Measurements from ENCODE around the gene JAK2.
A peak's percentile ranks its signal among the peaks of the same experiment; 100 is the strongest.
"Not testable (repeated sequence)": the region's sequence is repeated elsewhere in the genome, so short reads cannot be mapped to it uniquely, and the experiment has no call there.

Gene JAK2

GRCh38 chr9:5041390-5042115, 56.5 kb downstream of the JAK2 start:
- Mint-ChIP-seq H3K4me3 (no peak overlapping the region), H3K27me3 (ENCODE audit: low read depth) (no peaks in the 10 kb centered on the region), H3K9me3 (peaks cover 10% of the 10 kb centered on the region), H3K4me1 (ENCODE audit: low read depth) (peaks cover 7% of the 10 kb centered on the region), H3K27ac (no peak overlapping the region), H3K36me3 (ENCODE audit: low read depth) (peaks cover 83% of the 10 kb centered on the region)
- DNase-seq (ENCODE audit: low spot score): no peak

GRCh38 chr9:5042661-5043178, 57.6 kb downstream of the JAK2 start:
- Mint-ChIP-seq H3K36me3 (ENCODE audit: low read depth) (peaks cover 85% of the 10 kb centered on the region), H3K27me3 (ENCODE audit: low read depth) (no peaks in the 10 kb centered on the region), H3K27ac (no peak overlapping the region), H3K4me3 (no peak overlapping the region), H3K4me1 (ENCODE audit: low read depth) (peaks cover 13% of the 10 kb centered on the region), H3K9me3 (peaks cover 10% of the 10 kb centered on the region)
- no peak for DNase-seq (ENCODE audit: low spot score)

DNA sequence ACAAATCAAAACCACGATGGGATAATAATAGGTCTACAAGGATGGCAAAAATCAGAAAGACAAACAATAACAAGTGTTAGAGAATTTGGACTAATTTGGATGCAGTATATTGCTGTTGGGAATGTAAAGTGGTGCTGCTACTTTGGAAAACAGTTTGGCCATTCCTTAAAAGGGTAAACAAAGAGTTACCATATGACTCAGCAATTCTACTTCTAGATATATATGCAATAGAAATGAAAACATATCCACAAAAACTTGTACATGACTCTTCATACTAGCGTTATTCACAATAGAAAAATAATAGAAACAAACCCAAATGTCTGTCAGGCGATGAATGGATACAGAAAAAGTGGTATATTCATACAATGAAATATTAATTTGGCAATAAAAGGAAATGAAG, 58.3 kb downstream of the JAK2 start:
- Mint-ChIP-seq H3K27me3 (ENCODE audit: low read depth) (no peaks in the 10 kb centered on the region), H3K4me3 (no peak overlapping the region), H3K9me3 (peaks cover 10% of the 10 kb centered on the region), H3K27ac (peak overlapping the region; percentile 57), H3K4me1 (ENCODE audit: low read depth) (peaks cover 13% of the 10 kb centered on the region), H3K36me3 (ENCODE audit: low read depth) (peaks cover 83% of the 10 kb centered on the region)
- DNase-seq (ENCODE audit: low spot score): no peak

GRCh38 chr9:5044160-5044559, 59.1 kb downstream of the JAK2 start:
- Mint-ChIP-seq H3K27me3 (ENCODE audit: low read depth) (no peaks in the 10 kb centered on the region), H3K4me1 (ENCODE audit: low read depth) (peaks cover 17% of the 10 kb centered on the region), H3K36me3 (ENCODE audit: low read depth) (peaks cover 83% of the 10 kb centered on the region), H3K4me3 (no peak overlapping the region), H3K9me3 (peaks cover 10% of the 10 kb centered on the region), H3K27ac (no peak overlapping the region)
- no peak for DNase-seq (ENCODE audit: low spot score)

DNA sequence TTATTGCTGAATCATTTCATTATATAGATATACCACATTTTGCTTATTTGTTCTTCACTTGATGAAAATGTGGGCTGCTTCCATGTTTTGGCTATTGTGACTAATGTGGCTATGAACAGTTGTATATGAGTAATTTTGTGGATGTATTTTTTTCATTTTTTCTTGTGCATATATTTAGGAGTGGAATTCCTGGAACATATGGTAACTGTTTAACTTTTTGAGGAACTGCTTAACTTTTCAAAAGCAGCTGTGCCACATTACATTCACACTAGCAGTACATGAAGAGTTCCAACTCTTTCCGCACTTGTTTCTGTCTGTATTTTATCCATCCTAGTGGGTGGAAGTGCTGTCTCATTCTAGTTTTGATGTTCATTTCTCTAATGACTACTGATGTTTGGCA, 67.8 kb downstream of the JAK2 start:
- no peak for DNase-seq (ENCODE audit: low spot score)
- no peaks in the 10 kb centered on the region for H3K27me3 Mint-ChIP-seq (ENCODE audit: low read depth)
- H3K9me3 Mint-ChIP-seq: no peaks in the 10 kb centered on the region
- H3K36me3 Mint-ChIP-seq (ENCODE audit: low read depth): peaks cover 67% of the 10 kb centered on the region
- H3K4me3 Mint-ChIP-seq: no peak overlapping the region
- H3K27ac Mint-ChIP-seq: no peak overlapping the region
- H3K4me1 Mint-ChIP-seq (ENCODE audit: low read depth): peaks cover 10% of the 10 kb centered on the region

- Mint-ChIP-seq H3K36me3 (ENCODE audit: low read depth) (peaks cover 59% of the 10 kb centered on the region), H3K27ac (no peak overlapping the region), H3K4me1 (ENCODE audit: low read depth) (peaks cover 17% of the 10 kb centered on the region), H3K4me3 (no peak overlapping the region), H3K9me3 (no peaks in the 10 kb centered on the region), H3K27me3 (ENCODE audit: low read depth) (no peaks in the 10 kb centered on the region)
- no peak for DNase-seq (ENCODE audit: low spot score)
Observed at GRCh38 chr9:5062631-5063030, 77.6 kb downstream of the JAK2 start.

GRCh38 chr9:5072871-5073270, 87.8 kb downstream of the JAK2 start:
- DNase-seq (ENCODE audit: low spot score): no peak
- Mint-ChIP-seq H3K9me3 (no peaks in the 10 kb centered on the region), H3K27ac (no peak overlapping the region), H3K4me1 (ENCODE audit: low read depth) (peaks cover 17% of the 10 kb centered on the region), H3K27me3 (ENCODE audit: low read depth) (no peaks in the 10 kb centered on the region), H3K36me3 (ENCODE audit: low read depth) (peaks cover 62% of the 10 kb centered on the region), H3K4me3 (no peak overlapping the region)

- DNase-seq (ENCODE audit: low spot score): no peak
- Mint-ChIP-seq H3K27me3 (ENCODE audit: low read depth) (no peaks in the 10 kb centered on the region), H3K36me3 (ENCODE audit: low read depth) (peaks cover 58% of the 10 kb centered on the region), H3K4me3 (no peak overlapping the region), H3K27ac (no peak overlapping the region), H3K9me3 (no peaks in the 10 kb centered on the region), H3K4me1 (ENCODE audit: low read depth) (peaks cover 17% of the 10 kb centered on the region)
Observed at GRCh38 chr9:5073701-5074100, 88.6 kb downstream of the JAK2 start.

DNA sequence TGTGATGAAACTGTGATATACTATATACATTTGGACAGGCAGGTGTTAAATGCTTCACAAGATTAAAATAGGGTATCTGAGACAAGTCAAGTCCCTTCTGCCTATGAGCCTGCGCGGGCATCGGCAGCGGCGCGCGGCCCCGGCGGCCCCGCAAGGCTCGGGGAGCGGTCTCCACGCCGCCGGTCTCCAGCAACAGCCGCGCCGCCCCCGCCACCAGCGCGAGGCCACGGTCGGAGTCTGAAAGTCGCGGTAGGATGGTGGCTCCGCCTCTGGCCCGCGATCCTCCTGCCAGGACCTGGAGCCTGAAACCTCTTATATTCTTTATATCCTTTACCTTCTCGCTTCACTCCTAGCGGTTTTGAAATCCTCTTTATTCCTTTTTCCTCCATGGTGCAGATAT, 100.9 kb downstream of the JAK2 start:
- no peak for DNase-seq (ENCODE audit: low spot score)
- Mint-ChIP-seq H3K4me1 (ENCODE audit: low read depth) (no peaks in the 10 kb centered on the region), H3K4me3 (no peak overlapping the region), H3K27ac (no peak overlapping the region), H3K27me3 (ENCODE audit: low read depth) (no peaks in the 10 kb centered on the region), H3K9me3 (peaks cover 12% of the 10 kb centered on the region), H3K36me3 (ENCODE audit: low read depth) (peaks cover 68% of the 10 kb centered on the region)

- Mint-ChIP-seq H3K4me3 (no peak overlapping the region), H3K4me1 (ENCODE audit: low read depth) (no peaks in the 10 kb centered on the region), H3K27me3 (ENCODE audit: low read depth) (no peaks in the 10 kb centered on the region), H3K36me3 (ENCODE audit: low read depth) (peaks cover 39% of the 10 kb centered on the region), H3K9me3 (peaks cover 12% of the 10 kb centered on the region), H3K27ac (no peak overlapping the region)
- no peak for DNase-seq (ENCODE audit: low spot score)
Observed at GRCh38 chr9:5089737-5090136, 104.7 kb downstream of the JAK2 start.

- no peaks in the 10 kb centered on the region for H3K27me3 Mint-ChIP-seq (ENCODE audit: low read depth)
- DNase-seq (ENCODE audit: low spot score): no peak
- peaks cover 4% of the 10 kb centered on the region for H3K9me3 Mint-ChIP-seq
- no peaks in the 10 kb centered on the region for H3K4me1 Mint-ChIP-seq (ENCODE audit: low read depth)
- no peaks in the 10 kb centered on the region for H3K36me3 Mint-ChIP-seq (ENCODE audit: low read depth)
- H3K4me3 Mint-ChIP-seq: no peak overlapping the region
- no peak overlapping the region for H3K27ac Mint-ChIP-seq
Observed at GRCh38 chr9:5095795-5096194, 110.7 kb downstream of the JAK2 start.

DNA sequence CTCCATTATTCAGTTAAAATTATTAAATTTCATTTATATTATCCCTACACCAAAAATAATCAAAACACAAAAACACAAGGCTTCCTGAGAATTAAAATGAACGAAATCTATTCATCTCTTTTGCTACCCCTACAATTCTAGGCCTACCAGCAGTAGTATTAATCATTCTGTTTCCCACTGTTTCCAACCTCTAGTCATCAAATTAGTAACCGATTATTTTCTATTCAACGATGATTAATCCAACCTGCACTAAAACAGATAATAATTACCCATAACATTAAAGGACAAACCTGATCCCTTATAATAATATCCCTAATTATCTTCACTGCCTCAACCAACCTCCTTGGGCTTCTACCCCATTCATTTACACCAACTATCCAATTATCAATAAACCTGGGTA, 114.4 kb downstream of the JAK2 start:
- Mint-ChIP-seq H3K27ac (no peak overlapping the region), H3K9me3 (peaks cover 25% of the 10 kb centered on the region), H3K36me3 (ENCODE audit: low read depth) (peaks cover 14% of the 10 kb centered on the region), H3K4me1 (ENCODE audit: low read depth) (no peaks in the 10 kb centered on the region), H3K4me3 (no peak overlapping the region), H3K27me3 (ENCODE audit: low read depth) (no peaks in the 10 kb centered on the region)
- DNase-seq (ENCODE audit: low spot score): no peak

DNA sequence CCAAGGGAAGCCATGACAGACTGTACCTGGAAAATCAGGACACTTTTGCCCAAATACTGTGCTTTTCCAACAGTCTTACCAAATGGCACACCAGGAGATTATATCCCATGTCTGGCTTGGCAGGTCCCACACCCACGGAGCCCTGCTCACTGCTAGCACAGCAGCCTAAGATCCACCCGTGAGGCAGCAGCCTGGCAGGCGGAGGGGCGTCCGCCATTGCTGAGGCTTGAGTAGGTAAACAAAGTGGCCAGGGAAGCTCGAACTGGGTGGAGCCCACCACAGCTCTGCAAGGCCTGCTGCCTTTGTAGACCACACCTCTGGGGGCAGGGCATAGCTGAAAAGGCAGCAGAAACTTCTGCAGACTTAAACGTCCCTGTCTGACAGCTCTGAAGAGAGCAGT, 116.1 kb downstream of the JAK2 start:
- Mint-ChIP-seq H3K36me3 (ENCODE audit: low read depth) (peaks cover 28% of the 10 kb centered on the region), H3K9me3 (peaks cover 40% of the 10 kb centered on the region)
- H3K27me3 Mint-ChIP-seq (ENCODE audit: low read depth); H3K4me3 Mint-ChIP-seq; H3K27ac Mint-ChIP-seq; DNase-seq (ENCODE audit: low spot score); H3K4me1 Mint-ChIP-seq (ENCODE audit: low read depth): not testable (repeated sequence)

DNA sequence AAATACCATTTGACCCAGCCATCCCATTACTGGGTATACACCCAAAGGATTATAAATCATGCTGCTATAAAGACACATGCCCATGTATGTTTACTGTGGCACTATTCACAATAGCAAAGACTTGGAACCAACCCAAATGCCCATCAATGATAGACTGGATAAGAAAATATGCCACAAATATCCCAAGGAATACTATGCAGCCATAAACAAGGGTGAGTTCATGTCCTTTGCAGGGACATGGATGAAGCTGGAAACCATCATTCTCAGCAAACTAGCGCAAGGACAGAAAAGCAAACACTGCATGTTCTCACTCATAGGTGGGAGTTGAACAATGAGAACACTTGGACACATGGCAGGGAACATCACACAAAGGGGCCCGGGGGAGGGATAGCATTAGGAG, 121.4 kb downstream of the JAK2 start:
- H3K4me1 Mint-ChIP-seq (ENCODE audit: low read depth); H3K4me3 Mint-ChIP-seq; H3K27me3 Mint-ChIP-seq (ENCODE audit: low read depth); H3K27ac Mint-ChIP-seq; DNase-seq (ENCODE audit: low spot score): not testable (repeated sequence)
- peaks cover 36% of the 10 kb centered on the region for H3K9me3 Mint-ChIP-seq
- peaks cover 35% of the 10 kb centered on the region for H3K36me3 Mint-ChIP-seq (ENCODE audit: low read depth)

Data from T-helper 2 cell treated with Interferon-gamma antibody and Interleukin-4, amounts not matched to agents 5 μg/mL and 100 μg/mL, for 36 hours (primary cell).